HG03045 (cell line): ENCODE measurements around the gene MARK4.

Source experiments
- ATAC-seq: cut with Tn5 transposase; IDR thresholded peaks from one replicate; pipeline ENCODE4 v1.9.1; 2021; ENCODE audit warnings: mild to moderate bottlenecking, moderate library complexity; ENCODE audit not compliant: unreplicated experiment

The MARK4 gene

DNA sequence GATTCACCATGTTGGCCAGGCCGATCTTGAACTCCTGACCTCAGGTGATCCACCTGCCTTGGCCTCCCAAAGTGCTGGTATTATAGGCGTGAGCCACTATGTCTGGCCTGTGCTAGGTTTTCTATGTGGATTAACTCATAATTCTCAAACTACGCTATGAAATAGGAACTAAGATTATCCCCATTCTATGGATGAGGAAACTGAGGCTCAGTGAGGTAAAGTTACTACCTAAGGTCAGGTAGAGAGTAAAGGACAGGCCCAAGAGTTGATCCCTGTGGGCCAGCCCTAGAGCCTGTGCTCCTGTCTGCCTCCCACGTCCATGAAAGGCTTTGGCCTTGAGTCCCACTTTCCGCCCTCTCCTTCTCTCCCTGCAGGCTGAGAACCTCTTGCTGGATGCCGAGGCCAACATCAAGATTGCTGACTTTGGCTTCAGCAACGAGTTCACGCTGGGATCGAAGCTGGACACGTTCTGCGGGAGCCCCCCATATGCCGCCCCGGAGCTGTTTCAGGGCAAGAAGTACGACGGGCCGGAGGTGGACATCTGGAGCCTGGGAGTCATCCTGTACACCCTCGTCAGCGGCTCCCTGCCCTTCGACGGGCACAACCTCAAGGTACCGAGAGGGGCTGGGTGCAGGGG lies 20.1 kb downstream of the MARK4 start:
- no peak for ATAC-seq

DNA sequence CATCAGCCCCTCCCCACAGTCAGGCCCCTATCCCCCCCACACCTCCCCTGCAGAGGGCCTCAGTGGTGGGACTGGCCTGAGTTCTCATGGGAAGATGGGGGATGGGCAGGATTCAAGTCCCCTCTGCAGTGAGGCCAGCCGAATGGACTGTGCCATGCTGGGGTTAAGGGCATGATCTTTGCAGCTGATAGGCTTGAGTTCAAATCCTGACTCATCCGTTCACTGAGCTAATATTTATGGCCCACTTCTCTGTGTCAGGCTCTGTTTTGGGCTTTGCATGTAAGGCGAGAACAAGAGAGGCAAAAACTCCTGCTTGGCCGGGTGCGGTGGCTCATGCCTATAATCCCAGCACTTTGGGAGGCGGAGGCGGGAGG lies 20.7 kb downstream of the MARK4 start:
- no peak for ATAC-seq

- ATAC-seq: no peak
Measured at GRCh38 chr19:45273521-45273855, 22.4 kb downstream of the MARK4 start.

DNA sequence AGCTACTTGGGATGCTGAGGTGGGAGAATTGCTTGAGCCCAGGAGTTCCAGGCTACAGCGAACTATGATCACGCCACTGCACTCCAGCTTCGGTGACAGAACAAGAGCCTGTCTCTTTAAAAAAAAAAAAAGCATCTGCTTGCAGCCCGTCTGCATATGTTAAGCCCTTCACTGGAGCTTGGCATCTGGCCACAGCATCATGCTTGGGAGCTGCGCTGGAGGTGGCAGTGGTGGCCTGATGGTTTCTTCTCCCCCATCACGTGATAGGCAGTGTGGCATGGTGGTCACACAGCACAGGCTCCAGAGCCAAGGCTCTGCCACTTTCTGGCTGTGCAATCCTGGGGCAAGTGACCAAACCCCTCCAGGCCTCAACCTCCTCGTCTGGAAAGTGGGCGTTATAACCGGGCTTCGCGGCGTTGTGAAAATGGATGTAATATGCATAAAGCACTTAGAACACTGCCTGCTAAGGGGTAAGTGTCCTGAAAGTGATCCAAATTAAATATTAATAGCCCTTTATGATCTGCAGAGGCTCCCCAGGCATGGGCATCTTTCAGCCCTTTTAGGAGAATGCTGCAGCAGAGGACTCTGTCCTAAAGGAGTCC lies 24.4 kb downstream of the MARK4 start:
- no peak for ATAC-seq

GRCh38 chr19:45276284-45276687 lies 25.2 kb downstream of the MARK4 start:
- no peak for ATAC-seq

DNA sequence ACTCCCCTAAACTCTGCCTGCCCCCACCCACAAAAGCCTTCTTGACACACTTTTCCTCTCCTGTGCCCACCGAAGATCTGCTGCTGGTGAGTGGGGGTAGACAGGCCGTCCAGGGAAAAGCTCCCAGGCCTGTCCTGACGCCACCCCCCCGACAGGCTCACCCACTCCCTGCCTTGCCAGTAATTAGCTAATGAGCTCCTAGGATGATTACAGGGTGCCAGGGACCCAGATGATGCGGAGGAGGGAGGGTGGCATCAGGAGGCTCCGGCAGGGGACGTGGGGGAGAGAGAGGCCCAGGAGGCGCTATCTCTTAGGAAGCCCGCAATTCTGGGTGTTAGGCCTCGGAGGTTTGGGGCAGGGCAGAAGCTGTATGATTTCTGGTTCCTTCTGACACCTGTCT lies 27.0 kb downstream of the MARK4 start:
- ATAC-seq: no peak

DNA sequence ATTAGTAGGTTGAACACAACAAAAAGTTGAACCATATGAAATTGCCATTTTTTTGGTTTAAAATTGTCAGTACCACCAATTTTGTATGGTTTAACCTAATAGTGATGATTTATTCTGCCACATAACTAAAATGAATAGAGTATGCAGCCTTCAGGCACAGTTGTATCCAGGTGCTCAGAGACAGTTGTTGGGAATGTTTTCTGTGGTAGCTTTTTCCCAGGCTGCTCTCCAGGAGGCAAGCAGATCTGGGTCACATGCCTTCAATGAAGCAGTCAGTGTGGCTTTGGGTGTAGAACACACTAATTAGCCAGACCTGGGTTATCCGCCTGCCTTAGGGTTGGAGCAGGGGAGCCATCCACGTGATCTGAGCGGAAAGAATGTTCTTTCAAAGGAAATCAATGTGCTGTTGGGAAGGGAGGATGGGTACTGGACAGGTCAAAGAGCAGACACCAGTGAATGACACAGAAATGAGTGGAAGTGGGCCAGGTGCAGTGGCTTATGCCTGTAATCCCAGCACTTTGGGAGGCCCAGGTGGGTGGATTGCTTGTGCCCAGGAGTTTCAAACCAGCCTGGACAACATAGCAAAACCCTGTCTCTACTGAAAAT lies 28.6 kb downstream of the MARK4 start:
- no peak for ATAC-seq

GRCh38 chr19:45280471-45280961 lies 29.4 kb downstream of the MARK4 start:
- ATAC-seq: no peak

- no peak for ATAC-seq
Measured at GRCh38 chr19:45283443-45284033, 32.5 kb downstream of the MARK4 start.

DNA sequence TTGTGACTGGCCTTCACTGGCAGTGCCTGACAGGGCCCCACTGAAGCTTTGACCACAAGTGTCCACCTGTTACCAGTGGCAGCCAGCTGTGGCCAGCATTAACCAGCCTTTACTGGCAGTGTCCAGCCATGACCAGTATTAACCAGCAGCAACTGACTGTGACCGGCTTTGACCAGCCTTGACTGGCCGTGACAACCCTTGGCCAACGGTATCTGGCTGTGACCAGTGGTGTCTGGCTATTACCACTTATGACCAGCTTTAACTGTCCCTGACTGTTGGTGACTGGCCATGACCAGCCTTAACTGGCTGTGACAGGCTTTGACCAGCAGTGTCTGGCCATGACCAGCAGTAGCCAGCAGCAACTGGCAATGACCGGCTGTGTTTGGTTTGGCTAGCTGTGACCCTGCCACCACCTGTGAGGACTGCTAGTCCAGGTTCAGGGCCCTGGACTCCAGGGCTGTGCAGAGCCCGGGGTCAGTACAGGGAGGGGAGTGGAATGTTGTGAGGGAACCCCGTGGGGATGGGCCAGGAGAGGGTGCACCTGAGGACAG lies 39.4 kb downstream of the MARK4 start:
- no peak for ATAC-seq

DNA sequence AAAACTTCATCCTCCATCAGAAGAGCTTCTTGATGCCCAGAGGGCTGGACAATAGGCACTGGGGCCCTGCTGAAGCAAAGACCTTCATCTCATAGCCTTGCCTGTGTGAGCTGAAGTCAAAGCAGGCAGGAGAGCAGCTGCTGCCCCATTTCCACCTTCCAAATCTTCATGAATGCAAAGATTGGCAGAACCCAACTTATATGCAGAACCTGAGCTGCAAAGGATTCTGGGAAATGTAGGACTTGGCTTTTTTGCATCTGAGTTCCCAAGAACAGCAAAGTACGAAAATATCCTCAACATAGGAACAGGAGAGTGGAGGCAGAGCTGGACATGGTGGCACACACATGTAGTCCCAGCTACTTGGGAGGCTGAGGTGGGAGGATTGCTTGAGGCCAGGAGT lies 40.8 kb downstream of the MARK4 start:
- ATAC-seq: no peak

DNA sequence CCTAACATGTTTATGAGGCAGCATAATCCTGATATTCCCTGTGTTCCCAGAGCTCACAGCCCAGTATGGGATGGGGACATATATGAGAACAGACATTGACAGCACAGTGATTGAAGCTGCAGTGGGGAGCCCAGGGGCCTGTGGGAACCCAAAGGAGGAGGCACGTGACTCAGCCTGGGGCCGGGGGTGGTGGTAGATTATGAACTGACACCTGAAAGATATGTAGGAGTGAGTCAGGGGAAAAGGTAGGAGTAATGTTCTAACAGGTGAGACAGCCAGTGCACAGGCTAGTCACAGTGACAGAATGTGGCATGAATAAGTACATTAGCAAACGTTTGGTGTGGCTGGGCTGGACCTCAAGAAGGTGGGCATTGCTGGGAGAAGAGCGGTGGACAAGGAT lies 42.6 kb downstream of the MARK4 start:
- no peak for ATAC-seq

- no peak for ATAC-seq
Measured at GRCh38 chr19:45294291-45295029, 43.4 kb downstream of the MARK4 start.

DNA sequence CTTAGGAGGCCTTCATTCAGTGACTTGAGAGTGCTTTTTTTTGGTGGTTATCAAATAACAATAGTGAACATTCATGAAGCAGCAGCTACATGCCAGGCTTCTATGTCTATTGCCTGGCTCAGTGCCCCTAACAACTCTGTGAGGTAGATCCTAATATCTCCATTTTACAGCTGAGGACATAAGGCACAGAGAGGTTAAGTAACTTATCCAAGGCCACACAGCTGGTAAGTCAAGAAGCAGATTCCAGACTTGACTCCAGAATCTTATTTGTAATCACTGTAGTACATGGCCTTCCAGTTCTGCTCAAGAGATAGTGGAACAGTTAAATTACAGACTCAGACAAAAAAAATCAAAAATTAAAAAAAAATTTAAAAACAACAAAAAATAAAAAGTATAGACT lies 44.8 kb downstream of the MARK4 start:
- no peak for ATAC-seq

DNA sequence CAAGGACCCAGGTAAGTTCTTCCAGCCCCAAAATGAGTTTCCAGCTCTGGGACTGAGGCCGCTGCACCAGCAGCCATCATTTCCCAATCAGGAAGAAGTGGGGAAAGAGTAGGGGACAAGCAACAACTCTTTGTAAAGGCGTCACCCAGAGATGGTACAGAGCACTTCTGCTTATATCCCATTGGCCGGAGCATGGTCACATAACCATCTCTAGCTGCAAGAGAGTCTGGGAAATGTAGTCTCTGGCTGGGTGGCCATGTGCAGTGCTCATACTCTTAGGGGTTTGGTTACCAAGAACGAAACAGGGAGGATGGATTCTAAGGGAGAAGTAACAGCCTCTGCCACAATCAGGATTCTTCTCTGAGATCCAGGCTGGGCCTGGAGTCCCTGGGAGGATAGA lies 45.3 kb downstream of the MARK4 start:
- no peak for ATAC-seq

- ATAC-seq: no peak
Measured at GRCh38 chr19:45297674-45298073, 46.6 kb downstream of the MARK4 start.

DNA sequence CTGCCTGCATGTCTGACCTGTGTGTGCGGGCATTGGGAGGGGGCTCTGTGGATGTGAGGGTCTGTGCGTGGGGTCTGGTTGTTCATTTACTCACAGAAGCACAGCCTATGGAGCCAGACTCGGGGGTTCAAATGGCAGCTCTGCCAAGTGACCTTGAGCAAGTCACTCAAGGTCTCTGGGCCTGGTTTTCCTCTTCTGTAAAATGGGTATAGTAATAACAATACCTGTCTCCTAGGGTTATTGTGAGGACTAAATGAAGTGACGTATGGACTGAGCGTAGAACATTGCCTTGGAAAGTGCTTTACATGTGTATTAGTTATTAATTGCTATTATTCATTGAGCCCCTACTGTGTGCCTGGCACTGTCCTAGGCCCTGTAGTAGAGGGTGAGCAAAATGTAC lies 47.2 kb downstream of the MARK4 start:
- ATAC-seq: no peak

DNA sequence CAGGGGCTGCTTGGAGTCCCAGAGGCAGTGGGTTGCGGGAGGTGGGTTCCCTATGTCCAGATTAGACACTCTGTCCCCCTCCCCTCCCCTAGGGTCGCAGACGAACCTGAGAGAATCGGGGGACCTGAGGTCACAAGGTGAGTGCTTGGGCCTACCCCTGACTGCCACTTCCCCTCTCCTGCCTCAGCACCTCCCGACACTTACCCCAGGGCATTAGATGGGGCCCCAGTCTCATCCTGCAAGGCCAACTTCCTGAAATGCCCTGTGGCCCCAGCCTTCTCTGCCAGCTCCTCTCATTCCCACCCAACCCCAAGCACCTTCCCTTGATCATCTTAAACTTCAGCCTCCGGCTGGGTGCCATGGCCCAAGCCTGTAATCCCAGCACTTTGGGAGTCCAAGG lies 48.6 kb downstream of the MARK4 start:
- ATAC-seq: no peak

GRCh38 chr19:45302416-45302815 lies 51.3 kb downstream of the MARK4 start:
- no peak for ATAC-seq

- ATAC-seq: no peak
Measured at GRCh38 chr19:45303269-45304060, 52.4 kb downstream of the MARK4 start.
